Neural progenitor cell (in vitro differentiated cells): ENCODE data around the gene FARS2. TPM values are rescaled to one million over a fixed set of nuclear protein-coding genes. Genes with fewer than 3 reads are reported as not detected.

ENCODE experiments used
- DNase-seq: peaks from one replicate; pipeline ENCODE4 v3.0.0-alpha.2; 2016; ENCODE audit warnings: low spot score
- H2AFZ ChIP-seq: fragments of 200-600 bp; sonication (generic); replicated peaks from 2 replicates; pipeline ENCODE4 v1.6.1; 2016; ENCODE audit warnings: antibody characterized with exemption
- H3F3A ChIP-seq: fragments of 200-600 bp; sonication (generic); 2 replicates; pipeline ENCODE4 v1.6.1; 2016; ENCODE audit warnings: antibody characterized with exemption, low read depth
- H3K27ac ChIP-seq: fragments of 200-600 bp; sonication (generic); 2 replicates; pipeline ENCODE4 v1.5.1; 2016; ENCODE audit warnings: mild to moderate bottlenecking
- H3K27me3 ChIP-seq: fragments of 200-600 bp; sonication (generic); 2 replicates; pipeline ENCODE4 v1.6.1; 2016; ENCODE audit warnings: mild to moderate bottlenecking, moderate library complexity
- H3K36me3 ChIP-seq: fragments of 200-600 bp; sonication (generic); 2 replicates; pipeline ENCODE4 v1.5.1; 2016
- H3K4me1 ChIP-seq: fragments of 200-600 bp; sonication (generic); 2 replicates; pipeline ENCODE4 v1.6.1; 2016; ENCODE audit warnings: mixed run types
- H3K4me2 ChIP-seq: fragments of 200-600 bp; sonication (generic); 2 replicates; pipeline ENCODE4 v1.6.1; 2016
- H3K4me3 ChIP-seq: fragments of 200-600 bp; sonication (generic); 2 replicates; pipeline ENCODE4 v1.5.1; 2016
- H3K79me2 ChIP-seq: fragments of 200-600 bp; sonication (generic); 2 replicates; pipeline ENCODE4 v1.6.1; 2016; ENCODE audit warnings: low read depth
- H3K9ac ChIP-seq: fragments of 200-600 bp; sonication (generic); 2 replicates; pipeline ENCODE4 v1.6.1; 2016
- H3K9me3 ChIP-seq: fragments of 200-600 bp; sonication (generic); 2 replicates; pipeline ENCODE4 v1.5.1; 2016; ENCODE audit warnings: low read depth
- H4K20me1 ChIP-seq: fragments of 200-600 bp; sonication (generic); 2 replicates; pipeline ENCODE4 v1.6.1; 2016; ENCODE audit warnings: low read depth
- H3K27ac Mint-ChIP-seq: 3 replicates; pipeline ENCODE4 v1.8.0; 2021; ENCODE audit warnings: mixed read lengths
- H3K27me3 Mint-ChIP-seq: 2 replicates; pipeline ENCODE4 v1.8.0; 2022; ENCODE audit warnings: low read depth, mild to moderate bottlenecking, inconsistent platforms, moderate library complexity, mixed read lengths; ENCODE audit not compliant: insufficient read depth
- H3K36me3 Mint-ChIP-seq: 3 replicates; pipeline ENCODE4 v1.8.0; 2021; ENCODE audit warnings: mixed read lengths
- H3K4me1 Mint-ChIP-seq: 3 replicates; pipeline ENCODE4 v1.8.0; 2021; ENCODE audit warnings: mixed read lengths
- H3K4me3 Mint-ChIP-seq: 3 replicates; pipeline ENCODE4 v1.8.0; 2021; ENCODE audit warnings: mild to moderate bottlenecking, moderate library complexity, mixed read lengths
- H3K9me3 Mint-ChIP-seq: 3 replicates; pipeline ENCODE4 v1.8.0; 2020; ENCODE audit warnings: mixed read lengths
- EZH2 ChIP-seq: fragments of 200-600 bp; sonication (generic); IDR thresholded peaks from 2 replicates; pipeline ENCODE4 v1.6.1; 2017; ENCODE audit warnings: antibody characterized with exemption, mild to moderate bottlenecking, moderate library complexity
- EZH2phosphoT487 ChIP-seq: fragments of 200-600 bp; sonication (generic); IDR thresholded peaks from 2 replicates; pipeline ENCODE4 v1.6.1; 2017; ENCODE audit warnings: antibody characterized with exemption
- total RNA-seq: library from RNA; depleted of rRNA; stranded (reverse); fragments of >200 nt; gene quantifications from 2 replicates; pipeline ENCODE4 v1.2.3, GENCODE V29; 2015; ENCODE audit warnings: low replicate concordance
- TF ChIP-seq, protein P1 (sequence below): fragments of 200-600 bp; sonication (generic); IDR thresholded peaks from 2 replicates; pipeline ENCODE4 v1.5.1; 2017; ENCODE audit warnings: antibody characterized with exemption, mild to moderate bottlenecking

The FARS2 gene
- total RNA-seq, 1 donor from 2014 or later: 10.8 TPM

GRCh38 chr6:5475779-5476178, 214.5 kb downstream of the FARS2 start:
- Histone ChIP-seq H3K4me3 (no peak overlapping the region), H3K27ac (no peak overlapping the region), H3K36me3 (no peaks in the 10 kb centered on the region), H3F3A (peaks cover 23% of the 10 kb centered on the region), H3K4me1 (peaks cover 26% of the 10 kb centered on the region), H2AFZ (no peak overlapping the region), H3K4me2 (no peak overlapping the region), H3K79me2 (no peaks in the 10 kb centered on the region), H4K20me1 (no peaks in the 10 kb centered on the region), H3K27me3 (no peaks in the 10 kb centered on the region), H3K9ac (no peak overlapping the region), H3K9me3 (no peaks in the 10 kb centered on the region)
- peaks cover 4% of the 10 kb centered on the region for H3K36me3 Mint-ChIP-seq
- no peak overlapping the region for H3K27ac Mint-ChIP-seq
- DNase-seq: no peak
- no peak overlapping the region for H3K4me3 Mint-ChIP-seq
- peaks cover 33% of the 10 kb centered on the region for H3K4me1 Mint-ChIP-seq
- no peaks in the 10 kb centered on the region for H3K9me3 Mint-ChIP-seq
- H3K27me3 Mint-ChIP-seq: peaks cover 9% of the 10 kb centered on the region
- TF ChIP-seq EZH2phosphoT487: no peak
- TF ChIP-seq, protein P1, sequence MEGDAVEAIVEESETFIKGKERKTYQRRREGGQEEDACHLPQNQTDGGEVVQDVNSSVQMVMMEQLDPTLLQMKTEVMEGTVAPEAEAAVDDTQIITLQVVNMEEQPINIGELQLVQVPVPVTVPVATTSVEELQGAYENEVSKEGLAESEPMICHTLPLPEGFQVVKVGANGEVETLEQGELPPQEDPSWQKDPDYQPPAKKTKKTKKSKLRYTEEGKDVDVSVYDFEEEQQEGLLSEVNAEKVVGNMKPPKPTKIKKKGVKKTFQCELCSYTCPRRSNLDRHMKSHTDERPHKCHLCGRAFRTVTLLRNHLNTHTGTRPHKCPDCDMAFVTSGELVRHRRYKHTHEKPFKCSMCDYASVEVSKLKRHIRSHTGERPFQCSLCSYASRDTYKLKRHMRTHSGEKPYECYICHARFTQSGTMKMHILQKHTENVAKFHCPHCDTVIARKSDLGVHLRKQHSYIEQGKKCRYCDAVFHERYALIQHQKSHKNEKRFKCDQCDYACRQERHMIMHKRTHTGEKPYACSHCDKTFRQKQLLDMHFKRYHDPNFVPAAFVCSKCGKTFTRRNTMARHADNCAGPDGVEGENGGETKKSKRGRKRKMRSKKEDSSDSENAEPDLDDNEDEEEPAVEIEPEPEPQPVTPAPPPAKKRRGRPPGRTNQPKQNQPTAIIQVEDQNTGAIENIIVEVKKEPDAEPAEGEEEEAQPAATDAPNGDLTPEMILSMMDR: no peak
- no peak for TF ChIP-seq EZH2

DNA sequence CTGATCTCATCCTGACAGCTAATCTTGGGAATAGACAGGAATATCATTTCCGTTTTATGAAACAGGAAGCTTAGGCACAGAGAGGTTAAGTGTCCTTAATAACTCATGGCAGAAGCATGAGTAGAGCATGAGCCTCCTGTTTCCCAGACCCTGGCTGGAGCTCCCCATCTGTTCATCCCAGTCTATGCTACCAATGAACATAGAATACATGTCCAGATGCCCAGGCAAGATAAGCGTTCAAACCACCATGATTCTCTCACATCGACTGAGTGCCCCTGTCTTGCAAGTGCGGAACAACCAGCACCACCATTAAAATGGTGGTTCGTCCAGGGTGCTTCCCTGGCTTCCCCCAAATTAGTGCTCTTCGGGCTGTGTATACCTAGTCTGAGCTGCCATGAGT, 217.1 kb downstream of the FARS2 start:
- Histone ChIP-seq H3K27me3 (no peaks in the 10 kb centered on the region), H3K4me3 (no peak overlapping the region), H3K27ac (no peak overlapping the region), H3K9ac (no peak overlapping the region), H2AFZ (no peak overlapping the region), H3K4me1 (peaks cover 13% of the 10 kb centered on the region), H3K36me3 (no peaks in the 10 kb centered on the region), H3K4me2 (no peak overlapping the region), H3F3A (no peaks in the 10 kb centered on the region), H4K20me1 (no peaks in the 10 kb centered on the region), H3K79me2 (no peaks in the 10 kb centered on the region), H3K9me3 (no peaks in the 10 kb centered on the region)
- no peaks in the 10 kb centered on the region for H3K9me3 Mint-ChIP-seq
- TF ChIP-seq EZH2phosphoT487 (no peak), EZH2 (no peak)
- TF ChIP-seq, protein P1: no peak
- DNase-seq: no peak
- peaks cover 9% of the 10 kb centered on the region for H3K27me3 Mint-ChIP-seq
- H3K36me3 Mint-ChIP-seq: peaks cover 9% of the 10 kb centered on the region
- no peak overlapping the region for H3K27ac Mint-ChIP-seq
- peaks cover 36% of the 10 kb centered on the region for H3K4me1 Mint-ChIP-seq
- no peak overlapping the region for H3K4me3 Mint-ChIP-seq

- Histone ChIP-seq H3K27me3 (no peaks in the 10 kb centered on the region), H3K27ac (no peak overlapping the region), H3K36me3 (no peaks in the 10 kb centered on the region), H3K4me3 (no peak overlapping the region), H4K20me1 (no peaks in the 10 kb centered on the region), H2AFZ (peak overlapping the region; percentile 37), H3K9me3 (no peaks in the 10 kb centered on the region), H3F3A (no peaks in the 10 kb centered on the region), H3K4me1 (peaks cover 20% of the 10 kb centered on the region), H3K9ac (no peak overlapping the region), H3K4me2 (peak overlapping the region; percentile 40), H3K79me2 (no peaks in the 10 kb centered on the region)
- no peak for TF ChIP-seq EZH2
- TF ChIP-seq, protein P1: no peak
- DNase-seq: peak; percentile 23
- H3K4me1 Mint-ChIP-seq: peaks cover 29% of the 10 kb centered on the region
- H3K27me3 Mint-ChIP-seq: peaks cover 6% of the 10 kb centered on the region
- no peak overlapping the region for H3K4me3 Mint-ChIP-seq
- H3K36me3 Mint-ChIP-seq: peaks cover 4% of the 10 kb centered on the region
- no peaks in the 10 kb centered on the region for H3K9me3 Mint-ChIP-seq
- no peak overlapping the region for H3K27ac Mint-ChIP-seq
Measured at GRCh38 chr6:5481033-5481432, 219.7 kb downstream of the FARS2 start.

DNA sequence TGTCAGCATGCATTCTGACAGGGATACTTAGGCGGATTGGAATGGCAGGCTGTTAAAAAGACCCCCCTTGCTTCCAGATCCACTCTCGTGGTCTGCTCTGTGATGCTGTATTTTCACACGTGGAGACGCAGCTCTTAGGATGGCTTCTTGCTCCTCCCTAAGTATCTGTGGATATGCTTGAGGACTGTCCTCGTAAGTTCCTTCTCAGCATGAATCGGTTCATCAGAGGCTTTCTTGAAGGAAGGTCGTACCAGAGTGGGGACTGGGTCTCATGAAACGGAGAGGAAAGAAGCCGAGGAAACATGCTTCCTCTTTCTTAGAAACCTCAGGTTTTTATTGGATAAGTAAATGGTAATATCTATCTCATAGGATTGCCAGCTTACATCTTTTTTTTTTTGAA, 220.4 kb downstream of the FARS2 start:
- H3K36me3 ChIP-seq: no peaks in the 10 kb centered on the region
- H3K4me3 Mint-ChIP-seq: no peak overlapping the region
- peaks cover 5% of the 10 kb centered on the region for H3K36me3 Mint-ChIP-seq
- no peak for TF ChIP-seq EZH2phosphoT487
- TF ChIP-seq EZH2: no peak
- TF ChIP-seq, protein P1: no peak
- H3K79me2 ChIP-seq: no peaks in the 10 kb centered on the region
- H3K9me3 ChIP-seq: no peaks in the 10 kb centered on the region
- H3F3A ChIP-seq: no peaks in the 10 kb centered on the region
- no peak overlapping the region for H3K27ac ChIP-seq
- no peaks in the 10 kb centered on the region for H3K27me3 ChIP-seq
- DNase-seq: no peak
- H3K9me3 Mint-ChIP-seq: no peaks in the 10 kb centered on the region
- H4K20me1 ChIP-seq: no peaks in the 10 kb centered on the region
- no peak overlapping the region for H3K4me3 ChIP-seq
- H3K4me2 ChIP-seq: no peak overlapping the region
- no peak overlapping the region for H3K9ac ChIP-seq
- peaks cover 24% of the 10 kb centered on the region for H3K4me1 Mint-ChIP-seq
- peaks cover 6% of the 10 kb centered on the region for H3K27me3 Mint-ChIP-seq
- no peak overlapping the region for H3K27ac Mint-ChIP-seq
- H3K4me1 ChIP-seq: peaks cover 20% of the 10 kb centered on the region
- H2AFZ ChIP-seq: no peak overlapping the region
